ENCODE data around the gene TAF6.

The TAF6 gene

GRCh38 chr7:100119072-100119969, at the start of gene TAF6, which contains the start of gene CNPY4:
TSS of gene TAF6 (minus strand) at chr7:100119358. CDS start at chr7:100114209, 5,149 bp downstream.
TSS of gene CNPY4 (plus strand) at chr7:100119634. CDS start at chr7:100119745, 111 bp downstream.
- TF ChIP-seq CTCF (conservative IDR thresholded peaks at IDR 0.05; ENCODE audit: control insufficient read depth, insufficient read depth, low read depth, low read length) = no peak
- peak within 1 kb of the TSS; percentile 97 for H3K4me3 ChIP-seq (ENCODE audit: control insufficient read depth, low read depth, low read length)
- peak; percentile 95 for DNase-seq (ENCODE audit: low read depth)

GRCh38 chr7:100167912-100168323, 48.8 kb upstream of the TAF6 start:
- TF ChIP-seq CTCF (conservative IDR thresholded peaks at IDR 0.05; ENCODE audit: control insufficient read depth, insufficient read depth, low read depth, low read length) = no peak
- peak overlapping the region; percentile 46 for H3K4me3 ChIP-seq (ENCODE audit: control insufficient read depth, low read depth, low read length)
- DNase-seq (ENCODE audit: low read depth) = no peak

DNA sequence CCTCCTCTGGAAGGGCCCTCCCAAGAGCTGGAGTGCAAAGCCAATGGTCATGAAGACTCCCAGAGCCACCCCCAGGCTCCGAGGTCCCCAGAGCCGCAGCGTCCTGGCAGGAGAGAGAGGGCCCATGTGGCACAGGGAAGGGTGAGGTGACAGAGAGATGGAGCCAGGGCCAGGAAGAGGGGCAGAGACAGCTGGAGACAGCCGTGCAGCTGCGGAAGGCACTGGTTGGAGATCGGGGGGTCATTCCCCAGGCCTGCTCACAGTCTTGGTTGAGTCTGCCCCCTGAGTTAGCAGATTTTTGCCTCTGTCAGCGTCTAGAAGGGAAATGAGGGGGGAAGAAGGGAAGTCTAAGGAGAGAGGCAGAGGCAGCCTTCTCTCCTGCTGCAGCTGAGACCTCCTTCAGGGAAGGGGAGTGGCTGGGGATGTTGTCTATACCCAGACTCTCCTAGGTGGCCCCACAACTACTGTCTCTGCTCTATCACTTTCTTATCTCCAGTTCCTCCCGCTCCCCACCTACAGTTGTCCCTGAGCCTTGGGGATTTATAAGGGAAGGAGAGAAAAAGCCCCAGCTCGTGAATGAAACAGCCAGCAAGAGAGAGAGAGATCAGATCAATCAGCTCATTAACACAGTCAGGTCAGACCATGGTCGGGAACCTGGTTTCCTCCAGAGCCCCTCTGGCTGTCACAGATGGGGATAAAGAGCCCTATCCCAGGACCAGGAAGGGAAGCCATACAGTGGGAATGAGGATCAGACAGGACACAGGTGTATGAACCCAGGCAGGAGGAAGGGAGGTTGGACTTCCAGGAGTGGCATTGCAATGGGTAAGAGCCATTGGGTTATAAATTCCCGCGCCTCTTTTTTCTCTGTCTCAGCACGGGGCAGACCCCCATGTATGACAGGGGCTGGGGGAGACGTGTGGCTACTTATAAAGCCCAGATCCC, 48.1 kb upstream of the TAF6 start:
- no peak overlapping the region for H3K4me3 ChIP-seq (ENCODE audit: control insufficient read depth, low read depth, low read length)
- no peak for TF ChIP-seq CTCF (conservative IDR thresholded peaks at IDR 0.05; ENCODE audit: control insufficient read depth, insufficient read depth, low read depth, low read length)
- no peak for DNase-seq (ENCODE audit: low read depth)

DNA sequence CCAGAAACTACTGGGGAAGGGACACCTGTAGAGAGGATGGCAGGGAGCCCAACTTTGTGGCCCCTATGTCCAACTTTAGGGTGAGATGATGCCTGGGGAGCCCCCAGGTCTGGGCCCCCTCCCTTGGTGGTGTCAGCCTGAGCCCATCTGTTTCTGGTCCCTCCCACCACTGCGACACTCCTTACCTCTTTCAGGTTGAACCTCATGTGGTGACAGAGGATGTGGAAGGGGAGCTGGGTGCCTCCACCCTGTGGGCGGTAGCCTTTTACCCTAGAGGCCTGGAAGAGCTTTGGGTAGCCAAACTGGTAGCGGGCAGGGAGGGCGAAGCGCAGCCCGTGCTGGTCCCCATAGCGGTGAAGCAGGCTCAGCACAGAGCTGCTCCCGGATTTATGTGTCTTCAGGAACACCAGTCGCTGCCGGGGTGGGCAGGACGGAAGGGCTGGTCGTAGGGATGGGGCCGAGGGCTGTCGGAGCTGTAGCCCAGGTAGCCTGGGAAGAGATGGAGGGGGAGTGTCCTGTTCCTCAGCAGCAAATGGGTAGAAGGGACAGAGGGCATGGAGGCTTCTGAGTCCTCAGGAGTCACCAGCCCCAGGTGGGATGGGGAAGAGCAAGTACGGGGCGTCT, 47.3 kb upstream of the TAF6 start:
- no peak overlapping the region for H3K4me3 ChIP-seq (ENCODE audit: control insufficient read depth, low read depth, low read length)
- DNase-seq (ENCODE audit: low read depth) = no peak
- TF ChIP-seq CTCF (conservative IDR thresholded peaks at IDR 0.05; ENCODE audit: control insufficient read depth, insufficient read depth, low read depth, low read length) = no peak

GRCh38 chr7:100163871-100164270, 44.7 kb upstream of the TAF6 start:
- DNase-seq (ENCODE audit: low read depth) = no peak
- H3K4me3 ChIP-seq (ENCODE audit: control insufficient read depth, low read depth, low read length) = no peak overlapping the region
- TF ChIP-seq CTCF (conservative IDR thresholded peaks at IDR 0.05; ENCODE audit: control insufficient read depth, insufficient read depth, low read depth, low read length) = no peak

DNA sequence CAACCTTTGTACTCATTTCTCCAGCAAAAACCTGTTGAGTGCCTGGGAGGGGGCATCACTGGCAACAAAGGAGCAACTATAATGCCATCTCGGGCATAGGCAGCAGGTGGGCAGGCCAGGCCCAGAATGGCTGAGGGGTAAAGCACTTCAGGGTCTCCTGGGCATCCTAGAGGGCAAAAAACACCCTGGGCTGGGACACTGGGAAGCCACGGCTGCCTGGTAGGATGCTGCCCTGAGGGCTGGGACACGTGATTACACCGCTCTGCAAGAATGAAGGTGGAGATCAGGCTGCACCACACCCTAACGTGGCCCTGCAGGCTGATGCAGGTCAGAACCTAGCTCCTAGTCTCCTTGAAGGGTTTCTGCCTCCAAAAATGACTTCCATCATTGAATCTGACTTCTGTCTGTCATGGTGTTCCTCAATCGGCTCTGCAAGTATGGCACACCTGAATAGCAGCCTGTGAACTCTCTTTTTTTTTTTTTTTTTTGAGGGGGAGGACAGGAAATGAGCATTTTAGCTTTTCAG, 43.9 kb upstream of the TAF6 start:
- no peak for TF ChIP-seq CTCF (conservative IDR thresholded peaks at IDR 0.05; ENCODE audit: control insufficient read depth, insufficient read depth, low read depth, low read length)
- no peak for DNase-seq (ENCODE audit: low read depth)
- H3K4me3 ChIP-seq (ENCODE audit: control insufficient read depth, low read depth, low read length) = no peak overlapping the region
